GM21515 (cell line): Measurements from ENCODE around the gene ZSCAN18.

Source experiments
- ATAC-seq: cut with Tn5 transposase; IDR thresholded peaks from one replicate; pipeline ENCODE4 v1.9.1; 2021; ENCODE audit not compliant: unreplicated experiment

ZSCAN18 gene

DNA sequence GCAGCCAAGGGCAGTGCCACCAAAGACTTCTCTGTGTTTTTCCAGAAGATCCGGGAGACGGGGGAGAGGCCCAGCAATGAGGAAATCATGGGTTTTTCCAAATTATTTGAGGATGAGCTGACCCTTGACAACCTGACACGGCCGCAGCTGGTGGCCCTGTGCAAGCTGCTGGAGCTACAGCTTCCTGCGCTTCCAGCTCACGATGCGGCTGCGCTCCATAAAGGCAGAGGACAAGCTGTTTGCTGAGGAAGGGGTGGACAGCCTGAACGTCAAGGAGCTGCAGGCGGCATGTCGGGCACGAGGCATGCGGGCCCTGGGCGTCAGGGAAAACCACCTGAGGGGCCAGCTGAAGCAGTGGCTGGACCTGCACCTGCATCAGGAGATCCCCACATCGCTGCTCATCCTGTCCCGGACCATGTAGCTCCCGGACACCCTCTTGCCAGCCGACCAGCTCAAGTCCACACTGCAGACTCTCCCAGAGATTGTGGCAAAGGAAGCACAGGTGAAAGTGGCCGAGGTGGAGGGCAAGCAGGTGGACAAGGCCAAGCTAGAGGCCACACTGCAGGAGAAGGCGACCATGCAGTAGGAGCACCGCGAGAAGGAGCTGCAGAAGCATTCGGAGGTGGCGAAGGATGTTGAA is 52.5 kb downstream of the ZSCAN18 start:
- no peak for ATAC-seq

DNA sequence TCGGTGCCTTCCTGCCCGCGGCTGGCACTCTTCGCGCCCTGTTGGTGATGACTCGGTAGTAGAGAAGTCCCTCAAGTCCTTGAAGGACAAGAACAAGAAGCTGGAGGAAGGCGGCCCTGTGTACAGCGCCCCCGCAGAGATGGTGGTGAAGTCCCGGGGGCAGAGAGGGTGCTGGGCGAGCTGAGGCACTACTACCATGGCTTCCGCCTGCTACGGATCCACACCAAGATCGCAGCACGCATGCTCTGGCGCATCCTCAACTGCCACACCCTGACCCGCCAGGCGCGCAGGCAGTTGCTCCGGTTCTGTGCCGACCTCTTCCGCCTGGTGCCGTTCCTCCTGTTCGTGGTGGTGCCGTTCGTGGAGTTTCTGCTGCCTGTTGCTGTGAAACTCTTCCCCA is 53.1 kb downstream of the ZSCAN18 start:
- no peak for ATAC-seq

DNA sequence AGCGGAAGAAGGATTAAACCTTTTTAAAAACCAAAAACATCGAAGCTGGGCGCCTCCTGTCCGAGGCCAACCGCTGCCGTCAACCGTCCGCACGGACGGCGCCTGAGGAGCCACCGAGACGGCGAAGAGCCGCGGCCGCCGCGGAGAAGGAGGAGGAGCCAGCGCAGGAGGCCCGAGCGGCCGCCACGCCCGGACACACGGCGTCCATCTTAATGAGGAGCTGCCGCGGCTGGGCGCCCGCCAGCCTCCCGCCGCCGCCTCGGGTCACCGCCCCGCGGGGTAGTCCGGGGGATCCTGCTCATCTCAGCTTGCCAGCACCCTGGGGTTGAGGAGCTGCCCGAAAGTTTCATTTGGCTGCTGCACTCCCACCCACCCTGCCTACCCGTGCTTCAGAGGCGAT is 53.6 kb downstream of the ZSCAN18 start:
- no peak for ATAC-seq

DNA sequence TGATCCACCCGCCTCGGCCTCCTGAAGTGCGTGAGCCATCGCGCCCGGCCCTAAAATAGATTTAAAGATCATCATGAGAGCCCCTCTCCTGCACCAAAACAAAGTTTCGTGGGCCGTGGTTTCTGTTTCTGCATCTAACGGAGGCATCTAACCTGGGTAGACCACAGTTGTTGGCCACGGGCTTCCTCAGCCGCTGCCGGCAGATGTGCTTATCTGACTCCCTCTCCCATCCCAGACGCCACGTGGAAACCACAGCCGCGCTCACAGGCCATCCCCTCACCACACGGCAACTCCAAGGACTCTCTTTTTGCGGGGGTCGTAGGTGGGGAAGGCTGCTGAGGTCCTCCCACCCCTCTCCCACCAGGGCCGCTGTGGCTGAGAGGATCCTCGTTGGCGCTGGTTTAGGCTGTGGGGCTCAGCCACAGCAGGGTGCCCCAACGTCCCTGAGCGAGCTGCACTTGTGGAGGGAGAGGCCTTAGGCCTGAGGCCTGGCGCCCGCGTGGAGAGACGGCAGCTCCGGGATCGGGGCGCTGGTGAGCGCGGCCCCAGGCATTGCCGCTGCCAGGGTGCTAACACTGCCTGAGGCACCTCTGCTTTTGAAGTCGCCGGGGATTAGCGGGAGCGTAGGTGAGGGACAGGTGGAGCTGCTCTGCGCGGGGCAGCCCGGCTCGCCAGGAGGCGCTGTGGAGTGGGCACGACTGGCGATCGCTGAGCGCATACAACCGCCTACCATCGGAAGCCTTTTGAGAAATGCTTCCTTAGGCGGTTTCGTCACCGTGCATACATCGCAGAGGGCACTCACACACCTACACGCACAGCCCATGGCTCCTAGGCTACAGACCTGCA is 55.3 kb downstream of the ZSCAN18 start:
- ATAC-seq: no peak

DNA sequence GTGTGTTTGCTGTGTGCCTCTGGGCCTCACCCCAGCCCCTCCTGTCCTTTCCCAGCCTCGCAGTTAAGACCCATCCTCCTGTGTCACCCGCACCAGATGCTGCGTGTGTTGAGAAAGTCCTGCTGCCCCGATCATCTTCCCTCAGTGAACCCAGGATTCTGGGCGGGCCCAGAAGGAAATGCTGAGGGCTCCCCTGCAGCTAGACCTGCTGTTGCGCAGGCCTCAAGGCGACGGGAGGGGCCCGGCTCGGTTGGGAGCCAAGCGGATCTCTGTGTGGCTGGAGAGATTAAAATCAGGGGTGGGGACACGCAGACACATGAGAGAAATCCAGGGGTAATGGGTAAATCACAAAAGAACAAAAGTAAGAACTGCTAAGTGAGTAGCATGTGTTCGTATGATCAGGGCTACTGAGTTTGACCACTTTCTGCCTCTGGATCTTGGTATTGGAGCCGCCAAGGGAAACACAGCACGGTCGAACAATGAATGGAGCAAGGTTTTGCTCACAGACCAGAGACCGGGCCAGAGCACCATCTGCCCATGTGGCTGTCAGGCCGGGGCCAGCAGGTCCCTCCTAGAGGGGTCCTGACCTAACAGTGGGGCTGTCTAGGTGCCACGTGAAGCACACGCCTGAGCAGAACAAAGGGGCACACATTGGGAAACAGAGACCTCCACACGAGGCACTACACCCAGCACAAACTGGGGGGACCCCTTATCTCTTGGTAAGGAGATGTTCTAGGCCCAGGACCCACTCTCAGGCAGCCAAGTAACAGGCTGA is 57.1 kb downstream of the ZSCAN18 start:
- no peak for ATAC-seq

DNA sequence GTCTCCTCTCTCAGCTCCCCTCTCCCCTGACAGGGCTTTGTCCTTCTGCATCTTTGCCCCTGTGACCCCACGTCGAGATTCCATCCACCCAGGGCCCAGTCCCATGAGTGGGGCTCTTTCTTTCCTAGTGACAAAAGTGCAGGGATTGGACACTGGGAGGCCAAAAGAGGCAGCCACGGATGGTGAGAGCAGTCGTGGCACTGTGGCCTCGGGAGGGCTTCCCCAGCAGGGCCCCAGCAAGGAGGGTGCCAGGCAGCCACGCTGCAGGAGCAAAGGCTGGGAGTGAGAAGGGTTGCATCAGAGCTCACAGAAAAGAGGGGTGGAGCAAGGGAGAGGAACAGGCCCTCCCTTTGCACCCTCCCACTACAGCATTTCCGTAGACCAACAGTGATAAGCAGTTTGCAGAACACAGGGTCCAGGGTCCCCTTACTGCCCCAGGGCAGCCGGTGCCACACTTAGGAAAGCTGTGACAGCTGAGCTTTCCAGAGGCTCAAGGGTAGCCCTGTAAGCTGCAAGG is 59.3 kb downstream of the ZSCAN18 start:
- ATAC-seq: no peak

DNA sequence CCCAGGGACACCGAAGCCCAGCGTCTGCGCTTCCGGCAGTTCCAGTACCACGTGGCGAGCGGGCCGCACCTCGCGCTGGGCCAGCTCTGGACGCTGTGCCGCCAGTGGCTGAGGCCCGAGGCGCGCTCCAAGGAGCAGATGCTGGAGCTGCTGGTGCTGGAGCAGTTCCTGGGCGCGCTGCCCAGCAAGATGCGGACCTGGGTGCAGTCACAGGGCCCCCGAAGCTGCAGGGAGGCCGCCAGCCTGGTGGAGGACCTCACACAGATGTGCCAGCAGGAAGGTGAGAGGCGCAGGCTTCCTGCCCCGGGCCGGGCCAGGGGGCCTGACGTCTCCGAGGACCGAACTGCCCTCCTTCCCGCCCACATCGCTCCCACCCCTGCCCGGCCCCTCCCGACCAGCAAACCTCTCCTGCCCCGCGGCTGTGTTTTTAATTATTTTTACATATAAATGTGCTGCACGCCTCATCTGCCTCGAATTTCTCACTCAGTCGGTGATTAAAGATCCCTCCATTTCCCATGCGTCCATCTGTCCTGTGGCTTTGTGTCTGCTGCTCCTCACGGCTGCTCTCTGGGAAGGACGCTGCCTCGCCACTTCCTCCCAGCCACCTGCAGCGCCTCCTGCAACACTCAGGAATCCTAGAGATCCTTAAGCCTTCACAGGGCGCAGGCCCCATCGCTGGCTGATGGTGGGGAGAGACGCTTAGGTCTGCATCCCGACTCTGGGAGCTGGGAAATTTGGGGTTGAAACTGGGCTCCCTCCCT is 59.9 kb downstream of the ZSCAN18 start:
- no peak for ATAC-seq

DNA sequence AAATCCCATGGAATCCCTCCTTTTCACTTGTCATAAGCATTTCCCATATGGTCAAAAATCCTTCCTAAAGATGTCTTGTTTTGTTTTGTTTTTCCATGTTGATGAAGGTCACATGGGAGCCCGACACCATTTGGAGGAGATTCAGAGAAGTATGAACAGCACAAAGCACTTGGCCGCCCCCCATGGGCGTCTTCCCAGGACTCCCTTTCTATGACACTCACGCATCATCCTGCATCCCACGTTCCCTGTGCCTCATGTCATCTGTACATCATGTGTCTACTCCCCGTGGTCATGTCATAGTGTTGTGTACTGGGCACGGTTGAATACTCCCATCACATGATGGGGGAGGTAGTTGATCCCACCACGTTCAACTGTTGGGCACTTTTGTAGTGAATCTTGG is 62.2 kb downstream of the ZSCAN18 start:
- no peak for ATAC-seq

DNA sequence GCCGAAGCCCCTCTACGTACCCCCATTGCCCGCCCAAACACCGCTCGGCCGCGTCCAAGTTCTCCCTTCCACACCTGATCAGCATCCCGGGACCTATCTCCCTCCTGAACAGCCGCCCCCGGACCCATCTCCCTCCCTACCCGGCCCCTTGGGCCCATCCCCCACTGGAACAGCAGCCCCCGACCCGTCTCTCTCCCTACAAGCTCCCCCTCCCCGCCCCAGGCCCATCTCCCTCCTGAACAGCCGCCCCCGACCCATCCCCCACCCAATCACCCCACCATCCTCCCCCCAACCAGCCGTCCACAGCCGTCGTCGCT is 63.6 kb downstream of the ZSCAN18 start:
- ATAC-seq: no peak
